Heart left ventricle (tissue), 16 donors: Measurements from ENCODE around the gene ZNF521. TPM values are rescaled to one million over a fixed set of nuclear protein-coding genes. Genes with fewer than 3 reads are reported as not detected.
A peak's percentile ranks its signal among the peaks of the same experiment; 100 is the strongest.

Experiments used
- ATAC-seq, 4 donors: fragments of 200-7000 bp; cut with Tn5 transposase; one replicate each; pipeline ENCODE4 v1.9.1; 2020 to 2022; ENCODE audit warnings: moderate library complexity in 4 of 4, mild to moderate bottlenecking in 3 of 4, moderate number of reproducible peaks in 1 of 4
- DNase-seq, 5 donors: peaks; one replicate each; pipeline ENCODE4 v3.0.0-alpha.2; 2020
- H3K27ac ChIP-seq, 12 donors: fragments of 200-600 bp; sonication (generic) in 4 of 12; one replicate each; pipeline versions ENCODE4 v1.5.0 to v1.8.0; 2016 to 2022; ENCODE audit warnings: mild to moderate bottlenecking in 2 of 12
- H3K27me3 ChIP-seq, 9 donors: fragments of 200-600 bp; sonication (generic) in 2 of 9; one replicate each; pipeline versions ENCODE4 v1.5.1 to v1.8.0; 2016 to 2022; ENCODE audit warnings: mild to moderate bottlenecking in 3 of 9
- H3K36me3 ChIP-seq, 9 donors: fragments of 200-600 bp; sonication (generic) in 2 of 9; one replicate each; pipeline versions ENCODE4 v1.5.0 to v1.8.0; 2018 to 2022; ENCODE audit warnings: mild to moderate bottlenecking in 2 of 9
- H3K4me1 ChIP-seq, 12 donors: fragments of 200-600 bp; sonication (generic) in 4 of 12; one replicate each; pipeline versions ENCODE4 v1.5.0 to v1.8.0; 2016 to 2022; ENCODE audit warnings: mild to moderate bottlenecking in 3 of 12
- H3K4me3 ChIP-seq, 12 donors: fragments of 200-600 bp; sonication (generic) in 4 of 12; one replicate each; pipeline versions ENCODE4 v1.5.0 to v1.8.0; 2017 to 2022; ENCODE audit warnings: mild to moderate bottlenecking in 9 of 12, moderate library complexity in 4 of 12
- H3K9me3 ChIP-seq, 12 donors: fragments of 200-600 bp; sonication (generic) in 4 of 12; one replicate each; pipeline versions ENCODE4 v1.5.0 to v1.8.0; 2016 to 2022; ENCODE audit warnings: mild to moderate bottlenecking in 1 of 12
- CTCF ChIP-seq, 12 donors: fragments of 200-600 bp; sonication (generic) in 4 of 12; IDR thresholded peaks; one replicate each; pipeline versions ENCODE4 v1.5.0 to v1.8.0; 2018 to 2022; ENCODE audit warnings: antibody characterized with exemption in 12 of 12, mild to moderate bottlenecking in 5 of 12
- POLR2A ChIP-seq, 2 donors: fragments of 450-650 bp; IDR thresholded peaks; one replicate each; pipeline ENCODE4 v1.6.1; 2017; ENCODE audit warnings: antibody characterized with exemption in 2 of 2, mild to moderate bottlenecking in 2 of 2, moderate library complexity in 2 of 2
- WGBS, 4 donors: extraction: QIAGEN DNeasy Blood & Tissue Kit in 2 of 4; methylation state at CpG; one replicate each; pipeline versions ENCODE4 v1.1.5 to v1.1.7; 2013 to 2018; 5-methylcytosine and 5-hydroxymethylcytosine counted together
- intact Hi-C, 10 donors: fragments of 100-400 bp; cut with DNase I; formaldehyde crosslinking; loops; one replicate each; pipeline versions ENCODE4 v1.11.1 to v1.14.2; 2022
- polyA plus RNA-seq, 2 donors: library from polyadenylated mRNA; stranded (reverse); fragments of 200-250 nt; gene quantifications; one replicate each; pipeline ENCODE4 v1.2.3, GENCODE V29; 2013
- total RNA-seq, 9 donors: library from RNA; depleted of rRNA in 2 of 9; stranded (reverse); fragments of >200 nt in 2 of 9; fragmentation: NEBNext Ultra II Directional in 3 of 9; extraction: Animal tissue kit (Norgen Biotek cat#: 25700) in 3 of 9; gene quantifications; one replicate each; pipeline versions ENCODE4 v1.1.0 to v1.2.4, GENCODE V29; 2016 to 2023
- donor health status: ischemic (EF 13 %, LVEDD 7.1; RV severe dilation, severe dysfunction).
- donor health status: healthy with polysubstance abuse.
- donor health status: DM: no; HTN: yes; CAD: no.
- donor health status: DM: no; HTN: no; CAD: no.
- donor health status: ischemic (EF 25% LVEDD 6.9; RV normal size, moderate dysfunction).
- donor health status: ischemic (EF 25% LVEDD 5.7; RV mildly dilated, moderate dysfunction).
- donor health status: healthy.
- donor health status: DM: yes; HTN: yes; CAD: no.
- donor health status: ischemic (EF 35%, LVEDD 5.7; RV mildly dilated, moderate dysfunction).
- donor health status: nonischemic (EF 11% LVEDD 7.7; RV severe dilation, severe dysfunction).
- donor health status: DM: yes; HTN: yes; CAD: no.
- donor health status: PGD.
- donor health status: ischemic (EF 29% LVEDD 5.4; RV normal size, mild dysfunction).
- donor health status: nonischemic (EF 23%, LVEDD 6.1; RV moderate dilation, normal function).

ZNF521 gene
- total and polyA plus RNA-seq, 11 donors: 1.5 to 24.4 (median 14.9) TPM

- WGBS, 4 donors: 85 to 91% (median 89%) methylated on average over 3 of the region's 3 CpGs
- no peak for DNase-seq
- Histone ChIP-seq H3K27me3 (no peaks in the 10 kb centered on the region), H3K4me3 (no peak overlapping the region), H3K27ac (no peak overlapping the region), H3K36me3 (no peaks in the 10 kb centered on the region), H3K4me1 (peaks cover 0 to 15% (median 7%) of the 10 kb centered on the region in 12 donors), H3K9me3 (no peaks in the 10 kb centered on the region)
- no peak for TF ChIP-seq POLR2A (IDR thresholded peaks at IDR 0.05)
- TF ChIP-seq CTCF (IDR thresholded peaks at IDR 0.05): no peak
- ATAC-seq: no peak
- intact Hi-C loops: no loop called here
These were observed 174.3 kb downstream of the ZNF521 start for GRCh38 chr18:25177631-25178030.

GRCh38 chr18:25176518-25177042 lies 175.4 kb downstream of the ZNF521 start:
- H3K27me3 ChIP-seq: no peaks in the 10 kb centered on the region
- intact Hi-C loops: no loop called here
- no peaks in the 10 kb centered on the region for H3K9me3 ChIP-seq
- no peak overlapping the region for H3K27ac ChIP-seq
- peak in 1 of 5 donors; percentile 57 for DNase-seq
- peaks cover 0 to 11% (median 4%) of the 10 kb centered on the region in 12 donors for H3K4me1 ChIP-seq
- no peak for ATAC-seq
- TF ChIP-seq CTCF (IDR thresholded peaks at IDR 0.05) (no peak), POLR2A (IDR thresholded peaks at IDR 0.05) (no peak)
- no peak overlapping the region for H3K4me3 ChIP-seq
- no peaks in the 10 kb centered on the region for H3K36me3 ChIP-seq
- WGBS, 4 donors: 96 to 99% (median 98%) methylated on average over 19 of the region's 19 CpGs

- 87 to 90% (median 89%) methylated on average over 10 of the region's 10 CpGs for WGBS, 4 donors
- no peaks in the 10 kb centered on the region for H3K9me3 ChIP-seq
- DNase-seq (no peak), ATAC-seq (no peak)
- TF ChIP-seq POLR2A (IDR thresholded peaks at IDR 0.05): no peak
- TF ChIP-seq CTCF (IDR thresholded peaks at IDR 0.05): no peak
- no peaks in the 10 kb centered on the region for H3K27me3 ChIP-seq
- peaks cover 0 to 3% (median 0%) of the 10 kb centered on the region in 12 donors for H3K4me1 ChIP-seq
- no peak overlapping the region for H3K4me3 ChIP-seq
- H3K27ac ChIP-seq: no peak overlapping the region
- no peaks in the 10 kb centered on the region for H3K36me3 ChIP-seq
- intact Hi-C loops: no loop called here
These were observed 176.1 kb downstream of the ZNF521 start for GRCh38 chr18:25175558-25176517.

GRCh38 chr18:25174324-25174723 lies 177.6 kb downstream of the ZNF521 start:
- intact Hi-C loops: no loop called here

More at GRCh38 chr18:25174324-25174723, 177.6 kb downstream of the ZNF521 start:
- 88 to 94% (median 89%) methylated on average over 7 of the region's 7 CpGs for WGBS, 4 donors
- Histone ChIP-seq H3K27me3 (no peaks in the 10 kb centered on the region), H3K9me3 (no peaks in the 10 kb centered on the region), H3K4me3 (no peak overlapping the region), H3K4me1 (peaks cover 0 to 4% (median 0%) of the 10 kb centered on the region in 12 donors), H3K27ac (no peak overlapping the region), H3K36me3 (no peaks in the 10 kb centered on the region)
- TF ChIP-seq CTCF (IDR thresholded peaks at IDR 0.05): no peak
- no peak for TF ChIP-seq POLR2A (IDR thresholded peaks at IDR 0.05)
- DNase-seq (no peak), ATAC-seq (no peak)
